NK-92 (cell line): ENCODE data around the gene CDC42EP2.

Source experiments
- DNase-seq: peaks from one replicate; lab custom pipeline; 2025; ENCODE audit not compliant: unreplicated experiment; lab: John Stamatoyannopoulos, UW

The CDC42EP2 gene, protein sequence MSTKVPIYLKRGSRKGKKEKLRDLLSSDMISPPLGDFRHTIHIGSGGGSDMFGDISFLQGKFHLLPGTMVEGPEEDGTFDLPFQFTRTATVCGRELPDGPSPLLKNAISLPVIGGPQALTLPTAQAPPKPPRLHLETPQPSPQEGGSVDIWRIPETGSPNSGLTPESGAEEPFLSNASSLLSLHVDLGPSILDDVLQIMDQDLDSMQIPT

GRCh38 chr11:65314501-65315203, at the start of gene CDC42EP2:
CDC42EP2 (plus strand) TSS chr11:65314866; CDS start chr11:65320899, 6,033 bp downstream.
- no peak for DNase-seq

DNA sequence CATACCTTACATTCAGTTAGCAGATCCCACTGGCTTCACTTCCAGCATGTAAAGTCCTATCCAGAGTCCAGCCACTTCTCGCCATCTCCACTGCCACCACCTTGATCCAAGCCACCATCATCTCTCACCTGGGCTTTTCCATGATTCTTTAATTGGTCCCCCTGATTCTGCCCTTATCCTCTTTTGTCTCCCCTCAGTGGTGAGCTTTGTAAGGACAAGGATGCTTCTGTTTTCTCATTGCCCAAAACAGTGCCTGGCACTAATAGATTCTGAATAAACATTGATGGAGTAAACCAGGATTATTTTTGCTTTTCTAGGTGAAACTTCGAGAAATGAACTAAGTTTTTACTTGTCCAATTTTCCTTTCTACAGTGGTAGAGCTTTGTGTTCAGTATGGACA, 48.5 kb upstream of the CDC42EP2 start:
- no peak for DNase-seq

- DNase-seq, result no peak
These were observed 39.7 kb upstream of the CDC42EP2 start for GRCh38 chr11:65274735-65275682.

GRCh38 chr11:65275906-65276305, 38.8 kb upstream of the CDC42EP2 start:
- DNase-seq, result no peak

GRCh38 chr11:65277631-65278277, 36.9 kb upstream of the CDC42EP2 start:
- no peak for DNase-seq

- DNase-seq, result no peak
These were observed 36.3 kb upstream of the CDC42EP2 start for GRCh38 chr11:65278356-65278755.

DNA sequence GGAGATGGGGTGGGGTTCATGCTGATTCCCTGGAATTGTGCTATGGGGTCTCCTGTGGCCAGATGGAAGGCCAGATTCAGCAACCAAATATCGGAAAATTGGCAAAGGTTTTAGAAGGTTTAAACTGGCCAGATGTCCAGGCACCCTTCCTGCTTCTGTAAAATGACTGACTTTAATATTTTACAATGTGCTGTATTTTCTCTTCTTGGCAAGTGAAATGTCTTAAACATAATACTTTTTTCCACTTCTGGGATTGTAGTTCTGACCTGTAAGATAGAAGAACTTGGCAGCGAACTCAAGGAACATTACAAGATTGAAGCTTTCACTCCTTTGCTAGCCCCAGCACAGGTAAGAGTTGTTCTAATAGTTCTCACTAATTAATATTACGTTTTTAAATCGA, 35.4 kb upstream of the CDC42EP2 start:
- no peak for DNase-seq

- no peak for DNase-seq
These were observed 34.8 kb upstream of the CDC42EP2 start for GRCh38 chr11:65279741-65280440.

DNA sequence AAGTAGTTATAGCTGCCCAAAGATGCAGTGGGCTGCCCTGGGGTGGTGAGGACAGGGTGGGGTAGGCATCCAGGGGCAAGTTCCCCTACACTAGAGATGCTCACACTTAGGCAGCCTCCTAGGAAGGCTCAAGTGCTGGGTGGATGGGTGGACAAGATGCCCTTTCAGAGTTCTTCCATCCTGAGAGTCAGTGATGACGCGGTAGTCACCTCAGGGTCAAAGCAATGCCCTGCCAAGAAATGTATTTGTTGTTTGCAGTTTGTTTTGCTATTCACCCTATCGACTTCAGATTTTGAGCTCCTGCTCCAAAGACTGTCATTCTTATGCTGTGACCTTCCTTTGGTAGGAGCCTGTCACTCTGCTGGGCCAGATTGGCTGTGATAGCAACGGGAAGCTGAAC, 34.0 kb upstream of the CDC42EP2 start:
- no peak for DNase-seq

DNA sequence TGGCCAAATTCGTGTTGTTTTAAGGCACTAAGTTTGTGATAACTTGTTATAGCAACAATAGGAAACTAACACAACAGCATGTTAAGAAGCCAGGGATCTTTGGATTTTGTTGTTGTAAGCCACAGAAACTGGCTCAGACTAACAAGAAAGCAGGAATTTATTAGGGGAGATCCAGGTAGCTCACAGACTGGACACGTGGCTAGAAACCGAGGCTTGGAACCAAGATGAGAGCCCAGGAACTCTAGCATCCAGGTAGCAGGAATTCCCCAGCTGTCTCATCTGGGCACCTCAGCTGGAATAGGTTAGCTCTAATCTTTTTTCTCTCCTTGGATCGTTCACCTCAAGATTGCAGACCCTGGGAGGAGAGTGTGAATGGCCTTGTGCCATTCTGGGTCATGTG, 28.0 kb upstream of the CDC42EP2 start:
- DNase-seq, result no peak

DNA sequence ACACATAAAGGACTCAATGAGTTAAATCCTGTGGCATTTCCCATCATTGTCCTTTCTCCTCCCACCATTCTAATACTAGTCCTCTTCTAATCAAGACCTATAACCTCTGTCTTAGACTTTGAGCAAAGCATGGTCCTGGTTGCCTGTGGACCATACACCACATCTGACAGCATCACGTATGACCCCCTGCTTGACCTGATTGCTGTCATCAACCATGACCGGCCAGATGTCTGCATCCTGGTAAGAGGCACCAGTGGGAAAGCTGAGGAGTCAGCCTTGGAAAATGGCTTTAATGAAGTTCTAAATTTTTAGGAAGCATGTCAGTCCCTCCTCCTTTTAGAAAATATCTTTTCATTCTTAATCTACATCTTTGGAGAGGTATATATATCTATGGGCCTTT, 27.1 kb upstream of the CDC42EP2 start:
- no peak for DNase-seq

DNA sequence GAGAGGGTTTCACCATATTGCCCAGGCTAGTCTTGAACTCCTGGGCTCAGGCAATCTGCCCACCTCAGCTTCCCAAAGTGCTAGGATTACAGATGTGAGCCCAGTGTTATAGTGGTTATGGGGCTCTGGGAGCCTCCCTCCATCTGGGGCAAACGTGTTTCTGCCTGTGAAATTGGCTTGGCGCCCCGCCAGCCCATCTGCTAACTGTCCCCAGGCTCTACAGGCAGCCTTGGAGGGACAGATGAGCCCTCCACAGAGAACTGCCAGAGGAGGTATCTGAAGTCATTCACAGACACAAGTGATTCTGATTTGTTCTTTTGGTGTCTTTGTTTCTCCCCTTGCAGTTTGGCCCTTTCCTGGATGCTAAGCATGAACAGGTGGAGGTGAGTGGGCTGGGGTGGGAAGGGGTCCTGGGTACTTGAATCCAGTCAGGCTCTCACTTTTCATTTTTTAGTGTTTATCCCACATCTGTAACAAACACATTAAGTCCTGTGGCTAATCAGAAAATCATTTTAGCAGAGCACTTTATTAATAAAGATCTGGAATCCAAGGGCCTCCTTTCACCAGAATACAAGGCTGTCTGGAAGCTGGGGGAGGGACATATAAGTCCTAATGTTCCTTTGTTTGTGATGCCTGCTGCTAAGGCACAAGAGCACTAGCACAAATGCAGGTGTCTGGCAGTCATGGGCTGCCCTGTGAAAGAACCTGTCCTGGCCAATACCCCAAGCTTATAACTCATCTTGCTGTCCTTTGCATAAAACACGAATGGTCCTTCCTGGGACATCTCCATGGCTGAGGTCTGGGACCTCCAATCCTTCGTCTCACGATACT, 25.7 kb upstream of the CDC42EP2 start:
- no peak for DNase-seq

GRCh38 chr11:65290448-65291165, 24.1 kb upstream of the CDC42EP2 start:
- DNase-seq, result no peak

GRCh38 chr11:65291613-65292012, 23.1 kb upstream of the CDC42EP2 start:
- DNase-seq, result no peak

GRCh38 chr11:65292890-65293289, 21.8 kb upstream of the CDC42EP2 start:
- no peak for DNase-seq

DNA sequence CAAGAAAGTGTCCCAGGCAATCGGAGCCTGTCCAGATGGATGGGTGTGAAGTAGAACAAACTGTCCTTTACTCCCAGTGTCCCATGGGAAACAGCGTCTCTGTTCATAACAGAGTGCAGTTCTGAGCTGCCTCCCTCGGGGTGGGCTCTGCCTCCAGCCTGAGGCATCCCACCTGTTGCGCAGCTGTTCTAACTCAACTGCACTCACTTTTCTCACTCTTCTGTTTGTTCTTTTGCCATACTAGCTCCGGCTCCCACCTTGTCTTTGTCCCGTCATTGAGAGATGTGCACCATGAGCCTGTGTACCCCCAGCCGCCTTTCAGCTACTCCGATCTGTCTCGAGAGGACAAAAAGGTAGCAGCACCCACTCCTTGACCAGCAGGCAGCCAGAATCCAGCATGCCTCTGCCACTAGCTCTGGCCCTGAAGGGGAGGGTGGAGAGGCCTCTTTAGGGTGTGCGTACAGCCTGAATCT, 20.7 kb upstream of the CDC42EP2 start:
- no peak for DNase-seq

DNA sequence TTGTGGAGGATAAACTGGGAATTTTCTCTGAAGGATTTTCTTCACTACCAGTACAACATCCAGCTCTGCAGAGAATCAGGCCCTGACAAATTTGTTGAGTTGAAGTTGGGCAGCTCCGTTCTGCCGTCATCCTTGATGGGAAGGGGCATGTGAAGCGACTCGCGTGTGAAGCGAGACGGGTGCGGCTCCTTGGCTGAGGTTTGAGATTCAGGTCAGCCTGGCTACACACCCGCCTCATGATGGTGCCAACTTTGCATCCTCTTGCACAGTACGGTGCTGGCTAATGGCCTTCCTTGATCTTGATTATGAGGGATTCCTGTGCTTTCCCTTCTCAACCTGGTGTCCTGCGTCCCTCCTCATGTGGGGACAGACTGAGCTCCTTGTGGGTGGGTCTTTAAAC, 19.7 kb upstream of the CDC42EP2 start:
- DNase-seq, result no peak

DNA sequence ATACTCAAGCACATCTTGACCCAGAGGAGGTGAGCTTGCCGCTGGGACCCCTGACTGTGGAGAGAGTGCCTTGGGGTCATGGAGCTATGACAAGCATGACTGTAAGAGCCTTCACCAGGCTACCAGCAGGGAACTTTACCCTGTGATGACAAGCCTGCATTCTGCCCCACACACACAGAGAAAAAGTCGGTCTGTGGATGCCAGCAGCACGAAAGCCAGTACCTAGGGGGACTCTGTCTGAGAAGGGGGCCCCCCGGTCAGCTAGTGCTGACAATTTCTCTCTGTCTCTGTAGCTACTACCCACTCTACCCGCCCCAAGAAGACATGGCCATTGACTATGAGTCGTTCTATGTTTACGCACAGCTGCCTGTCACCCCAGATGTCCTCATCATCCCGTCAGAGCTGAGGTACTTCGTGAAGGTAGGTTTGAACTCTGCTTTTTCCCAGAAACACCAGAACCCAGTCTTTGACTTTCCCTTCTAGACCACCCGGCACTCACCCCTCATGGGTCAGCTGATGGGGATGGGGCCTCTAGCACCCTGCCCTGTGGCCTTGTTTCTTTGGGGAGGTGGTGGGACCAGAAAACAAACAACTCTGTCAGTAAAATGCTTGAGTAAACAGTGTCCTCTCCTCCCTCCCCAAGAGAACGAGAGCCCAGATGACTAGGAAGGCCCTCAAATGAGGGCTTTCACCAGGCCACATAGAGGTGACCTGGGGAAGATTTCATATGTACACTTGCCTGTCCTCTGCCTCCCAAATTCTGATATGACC, 18.9 kb upstream of the CDC42EP2 start:
- no peak for DNase-seq
